BLaER1 (cell line): ENCODE measurements around the gene ARL17B.
"Not testable (repeated sequence)": the region's sequence is repeated elsewhere in the genome, so short reads cannot be mapped to it uniquely, and the experiment has no call there.

Experiments used
- H3K27ac ChIP-seq: shearing (Covaris generic); formaldehyde crosslinking; 2 replicates; pipeline ENCODE4 v1.8.1; 2022
- H3K27me3 ChIP-seq: shearing (Covaris generic); formaldehyde crosslinking; 2 replicates; pipeline ENCODE4 v1.8.1; 2022
- H3K36me3 ChIP-seq: shearing (Covaris generic); formaldehyde crosslinking; 2 replicates; pipeline ENCODE4 v1.8.1; 2022
- H3K4me1 ChIP-seq: shearing (Covaris generic); formaldehyde crosslinking; 2 replicates; pipeline ENCODE4 v1.8.1; 2022
- H3K4me2 ChIP-seq: shearing (Covaris generic); formaldehyde crosslinking; 2 replicates; pipeline ENCODE4 v1.8.1; 2022
- H3K4me3 ChIP-seq: shearing (Covaris generic); formaldehyde crosslinking; 2 replicates; pipeline ENCODE4 v1.8.1; 2022
- H3K9ac ChIP-seq: shearing (Covaris generic); formaldehyde crosslinking; 2 replicates; pipeline ENCODE4 v1.8.1; 2022
- H3K9me3 ChIP-seq: shearing (Covaris generic); formaldehyde crosslinking; 2 replicates; pipeline ENCODE4 v1.8.1; 2022
- H4K20me1 ChIP-seq: shearing (Covaris generic); formaldehyde crosslinking; 2 replicates; pipeline ENCODE4 v1.8.1; 2022

The ARL17B gene

DNA sequence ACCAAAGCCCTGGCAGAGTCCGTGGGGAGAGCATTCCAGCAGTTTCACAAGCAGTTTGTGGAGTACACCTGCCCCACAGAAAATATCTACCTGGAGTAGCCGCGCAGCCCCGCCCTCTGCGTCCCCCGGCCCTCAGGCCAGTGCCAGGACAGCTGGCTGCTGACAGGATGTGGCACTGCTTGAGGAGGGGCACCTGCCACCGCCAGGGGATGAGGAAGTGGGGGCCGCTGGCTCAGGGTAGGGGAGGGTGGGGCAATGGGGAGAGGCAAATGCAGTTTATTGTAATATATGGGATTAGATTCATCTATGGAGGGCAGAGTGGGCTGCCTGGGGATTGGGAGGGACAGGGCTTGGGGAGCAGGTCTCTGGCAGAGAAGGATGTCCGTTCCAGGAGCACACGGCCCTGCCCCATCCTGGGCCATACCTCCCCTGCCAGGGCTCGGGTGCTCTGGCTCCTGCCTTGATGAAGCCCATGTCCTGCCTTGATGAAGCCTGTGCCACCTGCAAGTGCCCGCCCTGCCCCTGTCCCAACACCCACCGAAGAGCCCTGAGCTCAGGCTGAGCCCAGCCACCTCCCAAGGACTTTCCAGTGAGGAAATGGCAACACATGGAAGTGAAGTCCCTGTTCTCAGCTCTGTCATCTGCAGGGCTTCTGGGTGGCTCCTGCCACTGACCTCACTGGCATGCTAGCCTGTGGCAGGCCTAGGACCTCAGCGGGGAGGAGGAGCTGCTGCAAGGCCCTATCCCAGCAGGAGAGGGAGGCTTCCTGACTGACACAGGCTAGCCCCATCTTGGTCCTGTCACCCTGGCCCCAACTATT, 116.4 kb downstream of the ARL17B start:
- H3K9ac ChIP-seq, H3K9me3 ChIP-seq, H3K4me2 ChIP-seq, H3K36me3 ChIP-seq, H3K27me3 ChIP-seq, H4K20me1 ChIP-seq, H3K4me1 ChIP-seq, H3K27ac ChIP-seq, H3K4me3 ChIP-seq: not testable (repeated sequence)

DNA sequence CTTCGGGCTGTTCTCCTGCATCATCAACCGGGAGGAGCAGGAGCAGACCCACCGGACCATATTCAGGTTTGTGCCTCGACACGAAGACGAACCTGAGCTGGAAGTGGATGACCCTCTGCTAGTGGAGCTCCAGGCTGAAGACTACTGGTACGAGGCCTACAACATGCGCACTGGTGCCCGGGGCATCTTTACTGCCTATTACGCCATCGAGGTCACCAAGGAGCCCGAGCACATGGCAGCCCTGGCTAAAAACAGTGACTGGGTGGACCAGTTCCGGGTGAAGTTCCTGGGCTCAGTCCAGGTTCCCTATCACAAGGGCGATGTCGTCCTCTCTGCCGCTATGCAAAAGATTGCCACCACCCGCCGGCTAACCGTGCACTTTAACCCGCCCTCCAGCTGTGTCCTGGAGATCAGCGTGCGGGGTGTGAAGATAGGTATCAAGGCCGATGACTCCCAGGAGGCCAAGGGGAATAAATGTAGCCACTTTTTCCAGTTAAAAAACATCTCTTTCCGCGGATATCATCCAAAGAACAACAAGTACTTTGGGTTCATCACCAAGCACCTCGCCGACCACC, 117.1 kb downstream of the ARL17B start:
- H3K4me1 ChIP-seq, H3K27ac ChIP-seq, H3K4me3 ChIP-seq, H4K20me1 ChIP-seq, H3K36me3 ChIP-seq, H3K9ac ChIP-seq, H3K9me3 ChIP-seq, H3K4me2 ChIP-seq, H3K27me3 ChIP-seq: not testable (repeated sequence)

DNA sequence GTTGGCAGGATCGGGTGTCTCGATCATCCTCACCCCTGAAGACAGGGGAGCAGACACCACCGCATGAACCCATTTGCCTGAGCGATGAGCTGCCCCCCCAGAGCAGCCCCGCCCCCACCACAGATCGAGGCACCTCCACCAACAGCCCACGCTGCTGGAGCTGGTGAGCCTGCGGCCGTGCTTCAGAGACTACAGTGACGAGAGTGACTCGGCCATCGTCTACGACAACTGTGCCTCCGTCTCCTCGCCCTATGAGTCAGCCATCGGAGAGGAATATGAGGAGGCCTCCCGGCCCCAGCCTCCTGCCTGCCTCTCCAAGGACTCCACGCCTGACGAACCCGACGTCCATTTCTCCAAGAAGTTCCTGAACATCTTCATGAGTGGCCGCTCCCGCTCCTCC, 117.6 kb downstream of the ARL17B start:
- not testable (repeated sequence) for H3K27ac ChIP-seq, H3K4me1 ChIP-seq, H3K9me3 ChIP-seq, H4K20me1 ChIP-seq, H3K36me3 ChIP-seq, H3K27me3 ChIP-seq, H3K4me3 ChIP-seq, H3K4me2 ChIP-seq, H3K9ac ChIP-seq

DNA sequence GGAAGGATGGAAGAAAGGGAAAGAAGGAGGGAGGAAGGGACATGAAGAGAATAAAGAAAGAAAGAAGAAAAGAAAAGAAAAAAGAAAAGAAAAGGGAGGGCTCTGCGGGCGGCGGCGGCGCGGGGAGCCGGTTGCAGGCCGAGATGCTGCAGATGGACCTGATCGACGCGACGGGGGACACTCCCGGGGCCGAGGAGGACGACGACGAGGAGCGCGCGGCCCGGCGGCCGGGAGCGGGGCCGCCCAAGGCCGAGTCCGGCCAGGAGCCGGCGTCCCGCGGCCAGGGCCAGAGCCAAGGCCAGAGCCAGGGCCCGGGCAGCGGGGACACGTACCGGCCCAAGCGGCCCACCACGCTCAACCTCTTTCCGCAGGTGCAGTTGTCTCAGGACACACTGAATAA, 118.1 kb downstream of the ARL17B start:
- H3K27me3 ChIP-seq, H3K4me3 ChIP-seq, H3K9ac ChIP-seq: not testable (repeated sequence)

DNA sequence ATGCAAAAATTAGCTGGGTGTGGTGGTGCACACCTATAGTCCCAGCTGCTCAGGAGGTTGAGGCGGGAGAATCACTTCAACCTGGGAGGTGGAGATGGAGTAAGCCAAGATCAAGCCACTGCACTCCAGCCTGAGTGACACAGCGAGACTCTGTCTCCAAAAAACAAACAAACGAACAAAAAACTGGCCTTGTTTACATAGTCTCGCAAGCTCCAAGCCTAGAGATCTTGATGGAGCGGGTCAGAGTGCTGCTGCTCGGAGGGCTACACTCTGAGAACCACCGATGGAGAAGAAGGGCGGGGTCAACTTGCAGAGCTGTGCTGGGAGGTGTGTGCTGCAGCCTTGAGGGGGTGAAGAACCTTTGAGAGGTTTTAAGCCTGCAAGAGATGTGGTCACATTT, 130.2 kb downstream of the ARL17B start:
- not testable (repeated sequence) for H3K27ac ChIP-seq, H3K36me3 ChIP-seq, H3K27me3 ChIP-seq, H3K4me2 ChIP-seq, H3K9me3 ChIP-seq, H3K4me3 ChIP-seq, H3K4me1 ChIP-seq, H3K9ac ChIP-seq, H4K20me1 ChIP-seq

More for the DNA sequence above, 118.1 kb downstream of the ARL17B start:
- H3K9me3 ChIP-seq, H3K4me2 ChIP-seq, H3K4me1 ChIP-seq, H4K20me1 ChIP-seq, H3K36me3 ChIP-seq, H3K27ac ChIP-seq: not testable (repeated sequence)

DNA sequence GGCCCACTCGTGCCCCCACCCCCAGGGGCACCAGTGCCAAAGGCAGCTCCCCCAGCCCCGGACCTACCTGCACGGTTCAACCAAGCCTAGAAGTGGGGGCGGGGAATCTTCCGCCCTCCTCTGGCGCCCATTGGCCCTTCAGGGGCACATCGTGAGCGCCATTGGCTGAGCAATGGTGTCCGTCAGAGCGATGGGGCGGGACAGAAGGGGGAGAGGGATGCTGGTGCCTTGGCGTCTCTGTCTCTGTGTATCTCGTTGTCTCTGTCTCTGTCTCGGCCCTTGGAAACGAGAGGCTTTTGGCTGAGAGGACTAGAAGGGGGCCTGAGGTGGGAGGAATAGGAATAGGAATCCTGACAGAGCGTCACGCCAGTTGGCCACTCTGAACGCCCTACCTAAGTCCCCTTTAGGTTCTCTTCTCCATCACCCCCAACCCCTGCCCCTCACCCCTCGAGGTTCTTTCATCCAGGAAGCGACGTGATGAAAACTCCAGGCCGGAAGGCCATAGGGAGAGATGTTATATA, 136.2 kb downstream of the ARL17B start:
- H3K27me3 ChIP-seq, H3K36me3 ChIP-seq, H3K9me3 ChIP-seq, H3K27ac ChIP-seq, H3K4me1 ChIP-seq, H4K20me1 ChIP-seq: not testable (repeated sequence)
- H3K4me2 ChIP-seq: peak overlapping the region; percentile 32; the same call in 1 of the 2 replicates
- H3K9ac ChIP-seq: peak overlapping the region; percentile 71; the same call in 1 of the 2 replicates
- peak overlapping the region; percentile 69 for H3K4me3 ChIP-seq

DNA sequence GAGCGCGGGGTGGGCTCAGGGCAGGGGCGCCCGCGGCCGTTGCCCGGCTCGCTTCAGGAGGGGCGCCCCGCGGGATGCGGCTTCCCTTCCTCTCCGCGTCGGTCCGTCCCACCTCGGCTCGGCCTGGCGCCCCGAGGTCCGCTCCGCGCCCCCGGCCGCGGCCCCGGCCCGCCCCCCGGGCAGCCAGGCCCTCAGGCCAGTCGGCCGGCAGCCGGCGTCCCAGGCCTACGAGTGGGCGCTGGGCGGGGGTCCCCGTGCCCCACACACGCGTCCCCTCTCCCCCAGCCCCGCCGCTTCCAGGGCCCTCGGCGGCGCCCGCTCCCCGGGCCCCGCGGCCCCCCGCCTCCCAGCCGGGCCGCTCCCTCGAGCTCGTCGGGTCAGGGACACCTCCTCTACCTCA, 136.7 kb downstream of the ARL17B start:
- Histone ChIP-seq H3K27ac (peak overlapping the region; percentile 56; the same call in 1 of the 2 replicates), H3K9ac (peak overlapping the region; percentile 71)
- not testable (repeated sequence) for H3K4me2 ChIP-seq

More for the DNA sequence above, 136.7 kb downstream of the ARL17B start:
- H3K9me3 ChIP-seq, H4K20me1 ChIP-seq, H3K27me3 ChIP-seq, H3K36me3 ChIP-seq, H3K4me1 ChIP-seq: not testable (repeated sequence)
- peak overlapping the region; percentile 69 for H3K4me3 ChIP-seq
